Panc1 (cell line): ENCODE results near the gene GAGE13.
"Not testable (repeated sequence)": the region's sequence is repeated elsewhere in the genome, so short reads cannot be mapped to it uniquely, and the experiment has no call there.

ENCODE experiments used
- CTCF ChIP-seq: fragments of 450-650 bp; IDR thresholded peaks from 2 replicates; pipeline ENCODE4 v1.5.1; 2017; ENCODE audit warnings: mild to moderate bottlenecking
- POLR2AphosphoS5 ChIP-seq: IDR thresholded peaks from 2 replicates; pipeline ENCODE4 v1.6.1; 2012; ENCODE audit warnings: mild to moderate bottlenecking, low read depth, low read length, moderate library complexity
- REST ChIP-seq, 2 experiments: IDR thresholded peaks; 2 replicates each; pipeline ENCODE4 v1.6.1; 2011 to 2012; ENCODE audit warnings: low read depth in 2 of 2, control low read depth in 1 of 2, low read length in 1 of 2, mild to moderate bottlenecking in 1 of 2, moderate library complexity in 1 of 2; ENCODE audit not compliant: insufficient read depth in 1 of 2
- SIN3A ChIP-seq: IDR thresholded peaks from 2 replicates; pipeline ENCODE4 v1.6.1; 2012; ENCODE audit warnings: low read depth, mild to moderate bottlenecking, low read length, moderate library complexity, borderline replicate concordance; ENCODE audit not compliant: insufficient read depth
- TCF7L2 ChIP-seq: IDR thresholded peaks from 2 replicates; pipeline ENCODE4 v1.6.1; 2011; ENCODE audit warnings: mild to moderate bottlenecking, low read depth, low read length, inconsistent platforms

GRCh38 chrX:49331841-49332240, 459 bp downstream of the GAGE13 start:
- TF ChIP-seq TCF7L2; CTCF; POLR2AphosphoS5; SIN3A; REST (IDR thresholded peaks at IDR 0.05; ENCODE audit: insufficient read depth in 1 of 2, low read depth in 2 of 2, low read length in 1 of 2): not testable (repeated sequence)
